ENCODE measurements around the gene TBCCD1.

The TBCCD1 gene

DNA sequence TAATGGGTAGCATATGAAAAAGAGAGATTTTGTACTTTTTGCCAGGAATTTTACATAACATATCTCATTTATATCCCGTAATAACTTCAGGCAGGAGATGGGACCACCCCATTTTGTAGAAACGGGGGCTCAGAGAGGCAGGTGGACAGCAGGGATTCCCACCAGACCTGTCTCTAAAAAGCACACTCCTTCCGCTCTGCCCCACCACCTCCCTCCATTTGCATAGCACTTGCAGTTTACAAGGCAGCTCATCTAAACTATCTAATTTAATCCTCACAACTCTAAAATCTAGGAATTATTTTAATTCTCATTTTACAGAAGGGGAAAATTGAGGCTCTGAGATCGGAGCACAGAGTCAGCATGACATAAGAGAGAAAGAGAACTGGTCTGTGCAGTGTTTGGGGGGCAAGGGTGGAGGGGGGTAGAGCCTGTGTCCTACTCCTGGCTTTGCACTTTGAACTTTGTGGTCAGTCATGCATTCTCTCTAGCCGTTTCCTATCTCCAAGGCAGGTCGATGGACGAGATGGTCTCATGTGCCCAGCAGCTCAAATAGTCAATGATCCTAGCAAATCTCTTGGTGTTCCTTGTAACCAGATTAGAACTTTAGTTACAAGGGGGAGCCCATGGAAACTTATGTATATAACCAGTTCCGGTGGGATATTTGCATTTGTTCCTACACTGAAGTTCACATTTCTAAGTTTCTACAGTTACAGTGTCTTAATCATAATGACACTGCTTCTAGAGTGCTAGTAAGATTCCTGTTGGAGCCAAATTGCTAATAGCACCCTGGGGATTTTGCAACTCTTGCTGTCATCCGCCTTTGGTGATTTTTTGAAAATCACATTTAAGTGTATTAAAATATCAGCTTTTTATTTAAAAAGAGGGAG lies 41.5 kb downstream of the TBCCD1 start:
- H3K4me3 ChIP-seq (ENCODE audit: low read depth, low read length) = no peak overlapping the region

DNA sequence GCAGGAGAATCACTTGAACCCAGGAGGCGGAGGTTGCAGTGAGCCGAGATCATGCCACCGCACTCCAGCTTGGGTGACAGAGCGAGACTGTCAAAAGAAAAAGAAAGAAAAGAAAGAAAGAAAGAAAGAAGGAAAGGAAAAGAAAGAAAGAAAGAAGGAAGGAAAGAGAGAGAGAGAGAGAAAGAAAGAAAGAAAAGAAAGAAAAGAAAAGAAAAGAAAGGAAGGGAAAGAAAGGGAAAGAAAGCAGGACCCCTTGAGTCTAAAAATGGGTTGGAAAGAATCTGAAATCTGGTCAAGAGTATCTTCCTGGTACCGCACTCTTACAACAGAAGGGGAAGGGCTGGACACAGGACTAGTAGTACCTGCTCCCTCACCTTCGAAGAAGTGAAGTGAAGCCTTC lies 42.5 kb downstream of the TBCCD1 start:
- DNase-seq (ENCODE audit: low read depth) = no peak
- H3K4me3 ChIP-seq (ENCODE audit: low read depth, low read length) = no peak overlapping the region

More for the DNA sequence above, 41.5 kb downstream of the TBCCD1 start:
- DNase-seq (ENCODE audit: low read depth) = no peak

DNA sequence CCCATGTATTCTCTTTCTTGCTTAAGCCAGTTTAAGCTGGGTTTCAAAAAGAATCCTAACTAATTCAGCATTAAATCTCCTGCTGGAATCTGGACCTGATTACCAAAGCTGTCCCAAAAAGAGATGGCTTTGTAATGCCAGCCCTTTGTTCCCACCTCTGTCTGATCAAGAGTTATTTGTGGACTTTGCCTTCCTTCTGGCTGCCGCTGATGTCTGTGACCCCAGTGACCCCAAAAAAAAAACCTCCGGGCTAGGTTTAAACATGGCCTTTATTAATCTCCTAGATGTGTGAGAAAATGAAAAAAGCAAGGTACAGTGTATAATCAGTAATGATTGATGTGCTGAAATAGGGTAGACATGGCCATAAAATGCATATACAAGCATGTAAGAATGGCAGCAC lies 43.7 kb downstream of the TBCCD1 start:
- H3K4me3 ChIP-seq (ENCODE audit: low read depth, low read length) = no peak overlapping the region
- no peak for DNase-seq (ENCODE audit: low read depth)

DNA sequence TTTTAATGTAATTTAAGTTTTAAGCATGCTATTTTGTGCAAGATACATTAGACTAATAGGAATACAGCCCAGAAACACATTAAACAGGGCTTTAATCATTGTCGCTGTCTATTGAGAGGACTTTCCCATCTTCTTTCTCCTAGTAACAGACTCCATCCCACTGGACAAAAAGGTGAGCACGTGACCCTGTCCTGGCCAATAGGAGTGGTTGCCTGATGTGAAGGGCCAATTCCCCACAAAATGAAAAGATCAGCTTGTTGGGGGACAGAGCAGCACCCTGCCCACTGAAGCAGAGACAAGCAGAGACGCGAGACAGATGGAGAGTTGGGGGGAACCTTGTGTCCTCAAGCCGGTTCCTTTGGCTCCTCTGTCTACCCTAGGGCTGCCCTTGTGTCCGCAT lies 44.1 kb downstream of the TBCCD1 start:
- H3K4me3 ChIP-seq (ENCODE audit: low read depth, low read length) = no peak overlapping the region
- DNase-seq (ENCODE audit: low read depth) = no peak

DNA sequence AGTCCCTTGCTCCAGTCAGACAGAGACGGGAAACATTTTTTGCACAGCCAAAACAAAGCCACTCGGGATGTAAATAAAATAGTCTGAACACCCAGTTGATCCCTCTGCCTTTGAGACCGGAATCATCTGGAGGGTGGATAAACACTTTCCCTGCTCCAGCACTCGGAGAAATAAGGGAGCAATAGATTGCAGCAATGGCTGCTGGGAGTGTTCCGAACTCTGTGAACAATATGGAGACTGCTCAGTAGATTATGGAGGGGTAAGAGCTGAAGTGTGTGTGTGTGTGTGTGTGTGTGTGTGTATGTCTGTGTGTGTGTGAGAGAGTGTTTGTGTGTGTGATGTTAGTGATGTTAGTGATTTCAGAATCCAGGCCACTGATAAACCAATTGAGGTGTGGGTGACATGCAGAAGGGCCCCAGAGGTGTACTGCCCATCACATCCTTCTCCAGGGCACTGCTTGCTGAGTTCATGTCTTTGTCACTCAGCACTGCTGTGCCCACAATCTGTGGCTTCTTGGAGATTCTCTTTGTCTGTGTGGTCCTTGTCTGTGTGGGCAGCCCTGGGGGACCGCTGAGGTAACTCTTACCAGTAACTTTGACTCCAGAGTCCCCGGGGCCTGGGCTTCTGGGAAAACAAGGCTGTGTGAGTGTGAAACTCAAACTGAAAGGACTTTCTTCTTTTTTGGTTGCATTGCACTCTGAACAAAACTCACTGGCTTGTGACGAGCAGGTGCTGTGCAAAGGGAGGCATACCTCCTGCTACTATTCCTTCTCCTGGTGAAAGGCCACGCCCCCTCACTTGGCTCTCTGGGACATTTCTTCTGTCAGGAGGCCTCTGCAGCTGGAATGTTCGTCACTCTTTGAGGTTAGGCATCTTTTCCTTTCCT lies 45.9 kb downstream of the TBCCD1 start:
- DNase-seq (ENCODE audit: low read depth) = no peak
- no peak overlapping the region for H3K4me3 ChIP-seq (ENCODE audit: low read depth, low read length)

DNA sequence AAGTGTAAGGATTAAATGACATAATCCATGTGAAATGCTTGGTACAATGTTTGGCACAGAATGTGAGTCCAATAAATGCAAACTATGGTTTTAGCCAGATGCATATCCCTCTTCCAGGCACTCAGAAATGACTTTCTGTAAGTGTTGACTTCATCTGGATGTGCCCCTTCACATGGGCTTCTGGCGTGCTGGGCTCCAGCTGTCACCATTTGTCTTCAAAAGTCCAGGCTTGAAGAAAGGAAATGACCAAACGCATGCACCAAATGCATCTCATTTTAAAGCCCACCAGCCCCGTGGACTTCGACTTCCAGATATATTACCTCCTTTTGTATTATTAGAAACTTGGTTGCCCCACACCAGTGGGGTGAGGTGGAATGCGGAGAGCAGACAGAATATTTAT lies 46.7 kb downstream of the TBCCD1 start:
- no peak overlapping the region for H3K4me3 ChIP-seq (ENCODE audit: low read depth, low read length)
- DNase-seq (ENCODE audit: low read depth) = no peak

DNA sequence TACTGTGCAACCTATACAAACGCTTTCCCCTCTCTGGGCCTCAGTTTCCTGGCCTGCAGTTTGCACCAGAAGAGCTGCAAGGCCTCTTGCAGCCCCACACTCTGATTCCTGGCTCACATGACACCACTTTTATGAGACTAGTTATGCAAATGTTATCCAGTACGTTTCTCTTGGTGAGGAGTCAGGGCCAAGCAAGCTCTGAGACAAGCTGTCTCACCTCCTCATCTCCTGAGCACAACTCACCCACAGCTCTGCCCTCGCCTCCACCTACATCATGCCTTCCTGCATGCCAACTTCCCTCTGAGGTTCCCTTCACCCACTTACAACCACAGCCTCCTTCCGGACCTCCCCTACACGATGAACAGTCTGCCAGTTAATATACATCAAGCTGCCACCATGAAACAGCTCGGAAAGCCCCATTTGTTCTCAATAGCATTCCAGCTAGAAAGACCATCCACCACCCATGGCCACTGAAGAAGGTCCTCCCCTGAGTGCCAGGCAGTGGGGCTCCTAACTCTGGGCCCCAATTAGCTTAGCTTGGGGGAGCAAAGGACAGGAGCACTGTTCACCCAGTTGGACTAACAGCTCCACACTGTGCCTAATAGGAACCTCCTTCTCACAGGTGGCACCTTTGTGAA lies 48.0 kb downstream of the TBCCD1 start:
- no peak overlapping the region for H3K4me3 ChIP-seq (ENCODE audit: low read depth, low read length)
- no peak for DNase-seq (ENCODE audit: low read depth)

DNA sequence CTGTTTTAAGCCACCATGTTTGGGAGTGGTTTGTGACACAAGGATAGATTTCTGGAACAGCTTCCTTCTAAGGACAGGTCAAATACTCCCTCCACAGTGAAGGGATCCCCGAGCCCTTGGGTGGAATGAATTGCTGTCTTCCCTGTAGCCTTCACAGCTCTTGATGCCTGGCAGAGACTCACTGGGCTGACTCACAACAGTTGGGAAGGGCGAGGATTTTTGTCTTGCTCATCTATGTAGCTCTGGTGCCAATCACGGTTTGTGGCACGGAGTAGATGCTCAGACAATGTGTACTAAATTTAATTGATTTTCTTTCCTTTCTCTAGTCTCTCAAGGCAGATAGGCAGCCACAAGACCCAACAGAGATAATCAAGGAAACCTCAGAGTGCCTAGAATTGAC lies 49.9 kb downstream of the TBCCD1 start:
- no peak overlapping the region for H3K4me3 ChIP-seq (ENCODE audit: low read depth, low read length)
- DNase-seq (ENCODE audit: low read depth) = no peak

DNA sequence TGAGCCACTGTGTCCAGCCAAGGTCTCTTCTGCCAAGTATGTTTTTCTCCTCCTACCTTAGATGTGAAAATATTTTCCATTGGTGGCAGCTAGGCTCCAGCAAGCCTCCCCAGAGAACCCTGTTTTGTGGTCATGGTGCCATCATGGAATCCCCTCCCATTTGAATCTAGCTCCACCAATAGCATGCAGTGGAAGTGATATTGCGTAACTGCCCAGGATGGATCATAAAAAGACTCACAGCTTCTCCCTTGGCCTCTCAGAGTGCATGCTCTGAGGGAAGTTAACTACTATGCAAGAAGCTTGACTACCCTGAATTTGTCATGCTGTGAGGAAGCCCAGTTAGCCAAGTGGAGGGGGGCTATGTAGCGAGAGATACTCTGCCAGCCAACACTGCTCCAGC lies 50.5 kb downstream of the TBCCD1 start:
- DNase-seq (ENCODE audit: low read depth) = no peak
- H3K4me3 ChIP-seq (ENCODE audit: low read depth, low read length) = no peak overlapping the region

DNA sequence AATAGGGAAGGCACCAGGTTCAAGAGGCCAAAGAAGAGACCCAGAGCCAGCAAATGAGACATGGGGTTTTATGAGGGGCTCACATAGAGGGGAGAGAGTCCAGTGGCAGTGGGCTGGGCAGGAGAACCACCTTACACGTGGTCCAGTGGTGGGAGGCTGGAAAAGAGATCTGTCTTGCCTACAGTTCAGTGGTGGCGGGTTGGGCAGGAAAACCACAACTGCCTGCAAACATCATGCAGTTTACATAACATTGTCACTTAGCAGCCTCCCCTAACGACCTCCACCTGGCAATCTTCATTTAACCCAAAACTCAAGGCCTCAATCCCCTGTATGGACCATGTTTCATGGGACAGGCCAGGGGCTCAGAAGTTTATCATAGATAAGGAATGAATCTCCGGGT lies 52.0 kb downstream of the TBCCD1 start:
- DNase-seq (ENCODE audit: low read depth) = no peak
- no peak overlapping the region for H3K4me3 ChIP-seq (ENCODE audit: low read depth, low read length)

DNA sequence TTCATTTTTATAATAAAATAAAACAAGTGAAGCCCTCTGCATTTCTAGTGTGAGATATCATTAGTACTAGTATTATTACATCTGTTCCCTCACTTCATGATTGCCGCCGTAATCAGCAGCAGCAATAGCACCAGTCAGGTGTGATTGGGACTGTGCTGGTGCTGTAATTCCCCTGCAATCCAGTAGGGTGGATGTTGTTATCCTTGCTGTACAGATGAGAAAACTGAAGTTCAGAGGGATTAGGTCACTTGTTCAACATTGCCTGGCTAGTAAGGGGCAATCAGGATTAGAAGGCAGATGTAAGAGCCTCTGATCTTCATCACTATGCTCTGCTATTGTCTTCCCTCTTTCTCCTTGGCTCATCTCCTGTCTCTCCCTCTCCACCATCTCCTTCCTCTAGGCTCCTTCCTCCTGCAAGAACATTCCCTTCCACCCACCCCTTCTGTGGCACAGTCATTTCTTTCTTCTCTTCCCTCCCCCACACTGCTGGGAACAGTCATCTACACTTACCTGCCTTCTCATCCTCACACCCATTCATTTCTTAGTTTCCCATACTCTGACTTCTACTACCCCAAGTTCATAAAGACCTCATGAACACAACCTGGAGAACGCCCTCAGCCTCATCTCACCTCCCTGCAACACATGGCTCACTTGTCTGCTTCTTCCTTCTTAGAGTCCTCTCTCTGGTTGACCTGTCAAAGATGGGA lies 52.7 kb downstream of the TBCCD1 start:
- H3K4me3 ChIP-seq (ENCODE audit: low read depth, low read length) = no peak overlapping the region
- DNase-seq (ENCODE audit: low read depth) = no peak

DNA sequence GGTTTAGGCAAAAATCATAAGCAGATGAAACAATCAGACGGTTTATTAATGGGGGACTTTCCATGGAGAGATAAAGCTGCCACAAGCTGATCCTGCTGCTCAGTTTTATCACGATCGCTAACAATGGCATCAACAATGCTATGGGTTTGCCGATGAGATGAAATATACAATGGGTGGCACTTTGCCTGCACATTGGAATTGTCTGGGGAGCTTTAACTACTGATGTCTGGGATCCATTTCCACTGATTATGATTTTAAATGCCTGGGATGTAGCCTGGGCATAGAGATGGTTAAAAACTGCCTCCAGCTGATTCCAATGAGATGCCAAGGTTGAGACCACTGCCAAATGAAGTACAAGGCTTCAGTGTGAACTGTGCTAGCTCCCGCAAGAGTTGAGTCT lies 53.8 kb downstream of the TBCCD1 start:
- DNase-seq (ENCODE audit: low read depth) = no peak
- no peak overlapping the region for H3K4me3 ChIP-seq (ENCODE audit: low read depth, low read length)

DNA sequence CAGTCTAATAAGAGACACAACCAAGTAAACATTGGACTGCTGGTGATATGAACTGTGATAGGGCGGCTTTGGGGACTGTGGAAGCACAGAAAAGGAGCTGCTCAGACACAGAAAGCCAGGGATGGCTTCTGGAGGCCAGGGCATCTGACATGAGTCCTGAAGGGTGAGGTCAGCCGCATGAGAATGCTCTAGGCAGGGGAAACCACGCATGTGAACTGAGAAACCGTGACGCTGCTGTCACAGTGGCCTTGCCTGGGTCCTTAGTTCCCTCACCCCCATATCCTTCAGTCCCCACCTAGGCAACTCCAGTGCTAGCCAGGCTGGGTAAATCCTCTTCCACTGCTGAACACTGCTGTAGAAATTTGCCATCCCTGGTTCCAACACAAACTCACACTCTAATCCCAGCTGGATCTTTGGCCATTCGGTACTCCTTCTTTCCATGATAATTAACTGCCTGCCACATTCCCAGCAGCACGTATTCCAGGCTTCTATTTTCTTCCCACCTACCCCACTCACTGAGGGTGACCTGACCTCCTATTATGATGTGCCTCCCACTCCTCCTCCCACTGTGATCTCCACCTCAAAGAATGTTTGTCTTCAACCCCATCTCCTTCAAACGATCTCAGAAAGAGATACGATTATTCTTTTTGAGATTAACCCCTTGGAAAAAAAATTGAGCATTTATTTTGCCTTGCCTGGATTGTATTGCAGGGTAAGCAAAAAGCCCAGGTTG lies 54.4 kb downstream of the TBCCD1 start:
- H3K4me3 ChIP-seq (ENCODE audit: low read depth, low read length) = no peak overlapping the region
- no peak for DNase-seq (ENCODE audit: low read depth)

DNA sequence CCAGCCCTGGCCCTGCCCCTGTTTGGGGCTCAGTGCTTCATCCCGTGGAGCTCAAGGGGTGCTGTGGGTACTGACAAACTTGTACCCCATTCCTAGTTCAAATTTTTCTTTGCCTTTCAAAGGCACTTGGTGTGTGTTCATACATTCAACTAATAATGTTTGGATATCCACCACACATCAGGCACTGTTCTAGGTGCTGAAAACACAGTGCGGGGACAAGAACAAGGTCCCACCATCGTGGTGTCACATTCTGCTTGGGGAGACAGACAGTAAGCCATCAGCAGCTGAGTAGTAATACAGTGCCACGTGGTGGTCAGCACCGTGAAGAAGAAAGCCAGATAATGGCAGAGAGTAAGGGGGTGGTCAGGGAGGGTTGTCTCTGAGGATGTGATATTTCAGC lies 55.4 kb downstream of the TBCCD1 start:
- H3K4me3 ChIP-seq (ENCODE audit: low read depth, low read length) = no peak overlapping the region
- DNase-seq (ENCODE audit: low read depth) = no peak

DNA sequence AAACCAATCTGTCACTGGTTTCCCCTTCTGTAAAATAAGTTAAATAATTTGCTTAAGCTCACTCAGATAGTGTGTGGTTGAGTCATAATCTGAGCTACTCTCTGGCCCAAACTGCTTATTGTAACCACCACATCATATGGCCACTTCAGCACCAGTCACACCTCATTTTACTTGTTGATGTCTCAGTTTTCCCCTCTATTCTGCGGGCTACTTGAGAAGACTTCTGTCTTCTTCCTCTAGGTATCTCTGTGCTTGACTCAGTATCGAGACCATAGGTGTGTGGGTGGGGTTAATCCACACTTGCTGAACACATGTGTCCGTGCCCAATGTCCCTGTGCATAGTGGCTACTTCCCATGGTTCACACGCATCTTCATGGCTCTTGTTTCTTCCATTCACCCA lies 55.9 kb downstream of the TBCCD1 start:
- no peak for DNase-seq (ENCODE audit: low read depth)
- no peak overlapping the region for H3K4me3 ChIP-seq (ENCODE audit: low read depth, low read length)

DNA sequence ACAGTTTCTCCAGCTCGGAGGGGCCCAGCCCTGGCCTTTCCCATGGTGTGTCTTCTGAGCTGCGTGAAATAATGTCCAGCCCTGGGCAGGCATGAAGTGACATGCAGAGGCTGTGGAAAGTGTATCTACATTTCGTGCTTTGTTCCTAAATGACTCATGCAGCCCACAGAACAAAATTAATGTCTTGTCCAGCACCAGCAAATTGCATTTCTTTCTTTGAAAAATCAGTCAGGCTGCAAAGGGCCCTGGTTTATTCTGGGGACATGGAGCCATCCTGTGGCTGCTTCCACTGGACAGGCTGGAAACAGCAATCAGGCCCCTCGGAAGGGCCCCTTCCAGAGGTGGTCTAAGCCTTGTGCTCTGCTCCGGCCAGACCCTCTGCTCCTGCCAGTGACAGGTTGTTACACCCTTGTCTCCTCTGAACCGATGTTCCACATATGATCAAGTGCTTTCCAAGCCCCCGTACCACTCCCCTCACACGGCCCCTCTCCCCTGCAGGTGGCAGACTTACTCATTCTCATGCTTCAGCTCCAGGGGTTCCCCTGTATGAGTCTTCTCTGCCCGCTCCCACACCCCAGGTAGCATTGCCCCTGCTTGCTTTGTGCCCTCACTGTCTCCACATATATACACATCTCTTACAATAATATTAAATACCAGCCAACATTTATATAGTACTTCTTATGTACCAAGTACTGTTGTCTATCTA lies 56.6 kb downstream of the TBCCD1 start:
- DNase-seq (ENCODE audit: low read depth) = no peak
- H3K4me3 ChIP-seq (ENCODE audit: low read depth, low read length) = no peak overlapping the region

DNA sequence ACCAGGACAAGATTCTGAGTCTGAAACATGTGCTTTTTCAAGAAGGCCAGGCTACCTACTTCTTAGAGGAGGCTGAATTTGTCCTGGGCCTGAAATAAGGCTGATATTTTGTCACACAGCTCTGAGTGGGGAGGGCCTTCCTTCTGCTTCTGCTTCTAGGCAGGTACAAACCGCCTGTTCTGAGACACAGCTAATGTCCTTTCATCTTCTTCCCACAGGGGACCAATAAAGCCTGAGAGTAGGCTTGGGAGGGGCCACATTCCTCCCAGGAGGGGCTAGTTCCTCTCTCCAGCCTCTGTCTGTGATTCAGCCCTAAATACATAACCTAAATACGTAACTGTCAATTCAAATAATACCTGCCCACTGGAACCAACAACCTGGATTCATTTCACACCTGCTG lies 57.7 kb downstream of the TBCCD1 start:
- H3K4me3 ChIP-seq (ENCODE audit: low read depth, low read length) = no peak overlapping the region
- no peak for DNase-seq (ENCODE audit: low read depth)

DNA sequence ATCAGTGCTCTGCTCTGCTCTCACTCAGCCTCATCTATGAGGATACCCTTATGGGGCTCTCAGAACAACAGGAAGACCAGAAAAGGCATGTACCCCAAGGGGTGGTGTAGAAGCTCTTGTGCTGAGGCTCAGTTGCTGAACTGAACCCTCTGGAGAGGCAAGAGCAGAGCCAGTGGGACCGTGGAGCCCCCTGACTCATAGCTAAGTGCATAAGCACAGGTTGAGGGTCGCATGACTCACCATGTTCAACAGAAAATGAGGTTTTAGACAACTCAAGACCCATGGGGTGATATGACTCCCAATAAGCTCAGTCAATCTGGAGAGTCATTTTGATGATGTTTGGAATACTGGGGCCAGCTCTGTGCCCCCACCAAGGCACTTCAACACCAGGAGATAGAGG lies 60.3 kb downstream of the TBCCD1 start:
- H3K4me3 ChIP-seq (ENCODE audit: low read depth, low read length) = no peak overlapping the region
- no peak for DNase-seq (ENCODE audit: low read depth)
